A673 (cell line): ENCODE results near the gene HOXB7.

Experiments
- EZH2 ChIP-seq: fragments of 200-600 bp; sonication (generic); IDR thresholded peaks from 2 replicates; pipeline ENCODE4 v1.6.1; 2017; ENCODE audit warnings: borderline replicate concordance, low read depth, mild to moderate bottlenecking, mixed read lengths, antibody characterized with exemption, low read length; ENCODE audit not compliant: poor library complexity, severe bottlenecking
- TF ChIP-seq, protein P1 (sequence below): fragments of 300-800, 200-600 bp; sonication (generic); conservative IDR thresholded peaks from 2 replicates; pipeline ENCODE4 v1.5.1; 2017; ENCODE audit warnings: low read depth, mild to moderate bottlenecking, antibody characterized with exemption, low read length, moderate library complexity, mixed read lengths

GRCh38 chr17:48558057-48558830, 52.6 kb downstream of the HOXB7 start:
- TF ChIP-seq, protein P1, sequence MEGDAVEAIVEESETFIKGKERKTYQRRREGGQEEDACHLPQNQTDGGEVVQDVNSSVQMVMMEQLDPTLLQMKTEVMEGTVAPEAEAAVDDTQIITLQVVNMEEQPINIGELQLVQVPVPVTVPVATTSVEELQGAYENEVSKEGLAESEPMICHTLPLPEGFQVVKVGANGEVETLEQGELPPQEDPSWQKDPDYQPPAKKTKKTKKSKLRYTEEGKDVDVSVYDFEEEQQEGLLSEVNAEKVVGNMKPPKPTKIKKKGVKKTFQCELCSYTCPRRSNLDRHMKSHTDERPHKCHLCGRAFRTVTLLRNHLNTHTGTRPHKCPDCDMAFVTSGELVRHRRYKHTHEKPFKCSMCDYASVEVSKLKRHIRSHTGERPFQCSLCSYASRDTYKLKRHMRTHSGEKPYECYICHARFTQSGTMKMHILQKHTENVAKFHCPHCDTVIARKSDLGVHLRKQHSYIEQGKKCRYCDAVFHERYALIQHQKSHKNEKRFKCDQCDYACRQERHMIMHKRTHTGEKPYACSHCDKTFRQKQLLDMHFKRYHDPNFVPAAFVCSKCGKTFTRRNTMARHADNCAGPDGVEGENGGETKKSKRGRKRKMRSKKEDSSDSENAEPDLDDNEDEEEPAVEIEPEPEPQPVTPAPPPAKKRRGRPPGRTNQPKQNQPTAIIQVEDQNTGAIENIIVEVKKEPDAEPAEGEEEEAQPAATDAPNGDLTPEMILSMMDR = no peak
- TF ChIP-seq EZH2 = no peak
